ENCODE data around the gene TGM1.

Gene TGM1

GRCh38 chr14:24283796-24284460, 21.0 kb upstream of the TGM1 start:
- no peaks in the 10 kb centered on the region for H3K4me1 ChIP-seq (ENCODE audit: insufficient read depth, low read length)
- no peaks in the 10 kb centered on the region for H3K36me3 ChIP-seq (ENCODE audit: insufficient read depth, low read length)
- no peaks in the 10 kb centered on the region for H3K9me3 ChIP-seq (ENCODE audit: control insufficient read depth, insufficient read depth, low read length)
- no peak overlapping the region for H3K9ac ChIP-seq (ENCODE audit: low read depth, low read length)

DNA sequence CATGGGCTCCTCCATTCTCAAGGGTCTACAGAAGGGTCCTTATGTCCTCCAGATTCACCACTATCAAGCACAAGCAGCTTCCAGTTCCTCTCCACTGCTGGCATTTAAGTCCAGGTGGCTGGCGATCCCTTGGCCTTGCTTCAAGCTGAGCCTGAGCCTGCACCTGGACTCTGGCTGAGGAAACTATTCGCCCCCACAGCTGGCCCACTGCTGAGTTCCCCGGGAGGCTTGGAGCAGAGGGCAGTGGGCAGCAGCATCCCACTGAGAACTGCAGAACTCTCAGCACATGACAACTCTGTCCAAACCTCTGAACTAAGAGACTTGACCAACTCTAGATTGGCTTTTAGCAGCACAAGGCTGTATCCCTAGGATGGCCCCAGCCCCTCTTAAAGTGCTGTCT, 19.8 kb upstream of the TGM1 start:
- Histone ChIP-seq H3K36me3 (ENCODE audit: insufficient read depth, low read length) (no peaks in the 10 kb centered on the region), H3K4me1 (ENCODE audit: insufficient read depth, low read length) (no peaks in the 10 kb centered on the region), H3K9ac (ENCODE audit: low read depth, low read length) (no peak overlapping the region), H3K9me3 (ENCODE audit: control insufficient read depth, insufficient read depth, low read length) (no peaks in the 10 kb centered on the region)

- no peaks in the 10 kb centered on the region for H3K4me1 ChIP-seq (ENCODE audit: insufficient read depth, low read length)
- H3K36me3 ChIP-seq (ENCODE audit: insufficient read depth, low read length), result no peaks in the 10 kb centered on the region
- no peaks in the 10 kb centered on the region for H3K9me3 ChIP-seq (ENCODE audit: control insufficient read depth, insufficient read depth, low read length)
- H3K9ac ChIP-seq (ENCODE audit: low read depth, low read length), result no peak overlapping the region
Observed at GRCh38 chr14:24281636-24282035, 18.7 kb upstream of the TGM1 start.

- Histone ChIP-seq H3K36me3 (ENCODE audit: insufficient read depth, low read length) (no peaks in the 10 kb centered on the region), H3K9ac (ENCODE audit: low read depth, low read length) (no peak overlapping the region), H3K9me3 (ENCODE audit: control insufficient read depth, insufficient read depth, low read length) (no peaks in the 10 kb centered on the region), H3K4me1 (ENCODE audit: insufficient read depth, low read length) (no peaks in the 10 kb centered on the region)
Observed at GRCh38 chr14:24280797-24281460, 18.0 kb upstream of the TGM1 start.

GRCh38 chr14:24279301-24280186, 16.6 kb upstream of the TGM1 start:
- Histone ChIP-seq H3K9me3 (ENCODE audit: control insufficient read depth, insufficient read depth, low read length) (no peaks in the 10 kb centered on the region), H3K9ac (ENCODE audit: low read depth, low read length) (no peak overlapping the region), H3K4me1 (ENCODE audit: insufficient read depth, low read length) (no peaks in the 10 kb centered on the region), H3K36me3 (ENCODE audit: insufficient read depth, low read length) (no peaks in the 10 kb centered on the region)

DNA sequence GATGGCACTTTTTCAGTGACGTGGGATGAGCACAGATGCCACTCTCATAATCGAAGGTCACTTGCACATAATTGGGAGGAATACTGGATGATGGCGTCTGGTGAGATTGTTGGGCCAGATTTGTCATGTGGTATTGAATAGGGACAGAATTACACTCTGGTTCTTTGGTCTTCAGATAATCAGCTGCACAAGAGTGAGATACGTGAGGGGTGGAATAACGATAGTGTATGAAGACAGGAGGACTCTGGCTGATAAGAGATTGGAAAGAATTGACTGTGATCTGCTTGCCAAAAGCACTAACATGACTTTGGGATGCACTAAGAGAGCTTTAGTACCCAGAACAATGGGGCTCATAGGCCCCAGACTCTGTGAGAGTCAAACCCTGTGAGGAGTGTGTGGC, 15.4 kb upstream of the TGM1 start:
- Histone ChIP-seq H3K36me3 (ENCODE audit: insufficient read depth, low read length) (no peaks in the 10 kb centered on the region), H3K4me1 (ENCODE audit: insufficient read depth, low read length) (peaks cover 10% of the 10 kb centered on the region), H3K9ac (ENCODE audit: low read depth, low read length) (no peak overlapping the region), H3K9me3 (ENCODE audit: control insufficient read depth, insufficient read depth, low read length) (no peaks in the 10 kb centered on the region)

- Histone ChIP-seq H3K9me3 (ENCODE audit: control insufficient read depth, insufficient read depth, low read length) (no peaks in the 10 kb centered on the region), H3K9ac (ENCODE audit: low read depth, low read length) (no peak overlapping the region), H3K4me1 (ENCODE audit: insufficient read depth, low read length) (peaks cover 11% of the 10 kb centered on the region), H3K36me3 (ENCODE audit: insufficient read depth, low read length) (no peaks in the 10 kb centered on the region)
Observed at GRCh38 chr14:24277606-24278321, 14.8 kb upstream of the TGM1 start.

DNA sequence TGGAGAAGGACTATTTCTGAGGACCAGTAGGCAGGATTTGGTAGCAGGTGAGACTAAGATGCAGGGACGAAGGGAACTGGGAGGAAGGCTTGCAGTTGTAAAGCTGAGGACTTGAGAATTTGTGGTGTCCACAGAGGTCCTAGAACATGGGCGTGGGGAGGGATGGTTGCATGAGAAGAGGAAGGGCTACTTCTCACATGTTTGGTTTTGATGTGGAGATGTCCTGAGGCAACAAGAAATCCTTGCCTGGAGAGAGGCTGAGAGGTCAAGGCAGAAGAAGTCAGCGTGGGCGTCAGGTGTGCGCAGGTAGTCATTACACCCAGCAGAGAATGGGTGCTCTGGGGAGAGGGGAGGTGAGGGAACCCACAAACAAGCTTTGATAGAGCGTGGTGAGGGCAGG, 14.1 kb upstream of the TGM1 start:
- H3K9me3 ChIP-seq (ENCODE audit: control insufficient read depth, insufficient read depth, low read length), result no peaks in the 10 kb centered on the region
- no peaks in the 10 kb centered on the region for H3K36me3 ChIP-seq (ENCODE audit: insufficient read depth, low read length)
- H3K9ac ChIP-seq (ENCODE audit: low read depth, low read length), result no peak overlapping the region
- peaks cover 13% of the 10 kb centered on the region for H3K4me1 ChIP-seq (ENCODE audit: insufficient read depth, low read length)

DNA sequence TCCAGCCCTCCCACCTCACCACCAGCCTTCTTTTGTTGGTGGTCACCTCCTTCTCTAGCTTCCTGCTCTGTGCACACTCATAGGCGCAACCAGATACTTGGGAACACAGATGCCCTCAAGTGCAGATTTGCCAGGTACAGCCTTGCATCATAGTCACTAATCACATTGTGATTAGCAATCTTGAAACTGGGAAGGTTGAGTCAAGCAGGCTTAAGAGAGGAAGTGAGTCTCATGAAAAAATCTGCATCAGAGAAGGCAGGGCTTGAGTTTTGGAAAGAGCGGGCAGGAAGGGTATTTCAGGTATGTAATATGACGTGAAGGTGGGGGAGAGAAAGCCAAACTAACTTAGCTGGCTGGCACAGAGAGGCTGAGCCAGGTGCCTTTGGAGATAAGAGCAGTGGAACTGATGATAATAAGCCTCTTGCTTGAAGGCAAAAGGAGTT, 11.1 kb upstream of the TGM1 start:
- Histone ChIP-seq H3K36me3 (ENCODE audit: insufficient read depth, low read length) (no peaks in the 10 kb centered on the region), H3K4me1 (ENCODE audit: insufficient read depth, low read length) (peaks cover 16% of the 10 kb centered on the region), H3K9ac (ENCODE audit: low read depth, low read length) (0 out of 2 replicates have a peak overlapping the region, but pooled peaks have one; percentile 4), H3K9me3 (ENCODE audit: control insufficient read depth, insufficient read depth, low read length) (no peaks in the 10 kb centered on the region)

- H3K36me3 ChIP-seq (ENCODE audit: insufficient read depth, low read length), result no peaks in the 10 kb centered on the region
- no peaks in the 10 kb centered on the region for H3K9me3 ChIP-seq (ENCODE audit: control insufficient read depth, insufficient read depth, low read length)
- no peak overlapping the region for H3K9ac ChIP-seq (ENCODE audit: low read depth, low read length)
- peaks cover 16% of the 10 kb centered on the region for H3K4me1 ChIP-seq (ENCODE audit: insufficient read depth, low read length)
Observed at GRCh38 chr14:24273422-24273998, 10.5 kb upstream of the TGM1 start.

- Histone ChIP-seq H3K9me3 (ENCODE audit: control insufficient read depth, insufficient read depth, low read length) (no peaks in the 10 kb centered on the region), H3K36me3 (ENCODE audit: insufficient read depth, low read length) (no peaks in the 10 kb centered on the region), H3K9ac (ENCODE audit: low read depth, low read length) (no peak overlapping the region), H3K4me1 (ENCODE audit: insufficient read depth, low read length) (peaks cover 16% of the 10 kb centered on the region)
Observed at GRCh38 chr14:24272467-24272866, 9.5 kb upstream of the TGM1 start.

GRCh38 chr14:24271834-24272263, 8.9 kb upstream of the TGM1 start:
- Histone ChIP-seq H3K4me1 (ENCODE audit: insufficient read depth, low read length) (peaks cover 16% of the 10 kb centered on the region), H3K36me3 (ENCODE audit: insufficient read depth, low read length) (no peaks in the 10 kb centered on the region), H3K9ac (ENCODE audit: low read depth, low read length) (peak overlapping the region; percentile 77), H3K9me3 (ENCODE audit: control insufficient read depth, insufficient read depth, low read length) (no peaks in the 10 kb centered on the region)

- peaks cover 16% of the 10 kb centered on the region for H3K4me1 ChIP-seq (ENCODE audit: insufficient read depth, low read length)
- H3K9ac ChIP-seq (ENCODE audit: low read depth, low read length), result peak within 1 kb of the TSS; percentile 77
- no peaks in the 10 kb centered on the region for H3K36me3 ChIP-seq (ENCODE audit: insufficient read depth, low read length)
Observed at GRCh38 chr14:24271134-24271833, 8.3 kb upstream of the TGM1 start, which contains the start of gene RABGGTA. RABGGTA (minus strand) TSS chr14:24271597; CDS start chr14:24271115, 482 bp downstream.

More at GRCh38 chr14:24271134-24271833, 8.3 kb upstream of the TGM1 start, which contains the start of gene RABGGTA:
- H3K9me3 ChIP-seq (ENCODE audit: control insufficient read depth, insufficient read depth, low read length), result no peaks in the 10 kb centered on the region

Measured in ES-I3 (cell line).